Measurements from ENCODE around the gene SCAF11. TPM values are rescaled to one million over a fixed set of nuclear protein-coding genes. Genes with fewer than 3 reads are reported as not detected.

SCAF11 gene
- total RNA-seq, 2 experiments from 2014 or later: 130 TPM

- H3K79me2 ChIP-seq (ENCODE audit: insufficient read depth, low read depth, low read length): no peaks in the 10 kb centered on the region
- DNase-seq (ENCODE audit: low spot score): no peak
- H3K9me3 ChIP-seq (ENCODE audit: low read length): no peaks in the 10 kb centered on the region
- intact Hi-C loops (cut with micrococcal nuclease; ENCODE audit: unreplicated experiment): no loop called here
- CTCF ChIA-PET (ENCODE audit: unreplicated experiment): no interaction called here
- peaks cover 92% of the 10 kb centered on the region for H3K36me3 ChIP-seq (ENCODE audit: insufficient read depth, low read length)
- no peak overlapping the region for H3K4me3 ChIP-seq (ENCODE audit: low read depth, low read length, poor library complexity, severe bottlenecking)
- TF ChIP-seq CTCF (conservative IDR thresholded peaks at IDR 0.05; ENCODE audit: low read length): no peak
- TF ChIP-seq EZH2phosphoT487 (IDR thresholded peaks at IDR 0.05; ENCODE audit: borderline replicate concordance, low read depth, low read length): no peak
- H2AFZ ChIP-seq (ENCODE audit: low read length): no peak overlapping the region
- no peak overlapping the region for H3K27ac ChIP-seq (ENCODE audit: low read depth, low read length, poor library complexity, severe bottlenecking)
- BruUV-seq (replicated peaks): no TSS peak
- no peaks in the 10 kb centered on the region for H4K20me1 ChIP-seq (ENCODE audit: insufficient read depth, low read length)
- H3K4me2 ChIP-seq (ENCODE audit: low read length): no peak overlapping the region
- POLR2A ChIA-PET: no interaction called here
- no peaks in the 10 kb centered on the region for H3K4me1 ChIP-seq (ENCODE audit: insufficient read depth, low read length, poor library complexity, severe bottlenecking)
- no peaks in the 10 kb centered on the region for H3K9me2 ChIP-seq (ENCODE audit: insufficient read depth, low read length)
These were observed 45.6 kb downstream of the SCAF11 start for GRCh38 chr12:45944771-45945170.

- H3K4me2 ChIP-seq (ENCODE audit: low read length): no peak overlapping the region
- H3K9me2 ChIP-seq (ENCODE audit: insufficient read depth, low read length): no peaks in the 10 kb centered on the region
- TF ChIP-seq CTCF (conservative IDR thresholded peaks at IDR 0.05; ENCODE audit: low read length): no peak
- intact Hi-C loops (cut with micrococcal nuclease; ENCODE audit: unreplicated experiment): no loop called here
- H3K79me2 ChIP-seq (ENCODE audit: insufficient read depth, low read depth, low read length): no peaks in the 10 kb centered on the region
- BruUV-seq (replicated peaks): no TSS peak
- no peak overlapping the region for H3K4me3 ChIP-seq (ENCODE audit: low read depth, low read length, poor library complexity, severe bottlenecking)
- H3K27ac ChIP-seq (ENCODE audit: low read depth, low read length, poor library complexity, severe bottlenecking): no peak overlapping the region
- ChIA-PET CTCF (ENCODE audit: unreplicated experiment) (no interaction called here), POLR2A (interaction anchor here (1.1 kb wide), 1 partner anchor 15 kb away, joined by 5 read pairs; no protein-coding TSS in a partner anchor)
- DNase-seq (ENCODE audit: low spot score): no peak
- no peaks in the 10 kb centered on the region for H3K9me3 ChIP-seq (ENCODE audit: low read length)
- no peak overlapping the region for H2AFZ ChIP-seq (ENCODE audit: low read length)
- H3K4me1 ChIP-seq (ENCODE audit: insufficient read depth, low read length, poor library complexity, severe bottlenecking): no peaks in the 10 kb centered on the region
- H3K36me3 ChIP-seq (ENCODE audit: insufficient read depth, low read length): peaks cover 71% of the 10 kb centered on the region
- H4K20me1 ChIP-seq (ENCODE audit: insufficient read depth, low read length): no peaks in the 10 kb centered on the region
These were observed 50.6 kb downstream of the SCAF11 start for GRCh38 chr12:45939759-45940158.

- intact Hi-C loops (cut with micrococcal nuclease; ENCODE audit: unreplicated experiment): no loop called here
- CTCF ChIA-PET (ENCODE audit: unreplicated experiment): no interaction called here
- BruUV-seq (replicated peaks): no TSS peak
These were observed 51.8 kb downstream of the SCAF11 start for GRCh38 chr12:45938566-45938965.

More at GRCh38 chr12:45938566-45938965, 51.8 kb downstream of the SCAF11 start:
- no peaks in the 10 kb centered on the region for H3K4me1 ChIP-seq (ENCODE audit: insufficient read depth, low read length, poor library complexity, severe bottlenecking)
- DNase-seq (ENCODE audit: low spot score): no peak
- no peak overlapping the region for H3K4me2 ChIP-seq (ENCODE audit: low read length)
- peaks cover 71% of the 10 kb centered on the region for H3K36me3 ChIP-seq (ENCODE audit: insufficient read depth, low read length)
- POLR2A ChIA-PET: no interaction called here
- no peaks in the 10 kb centered on the region for H3K79me2 ChIP-seq (ENCODE audit: insufficient read depth, low read depth, low read length)
- H3K9me3 ChIP-seq (ENCODE audit: low read length): no peaks in the 10 kb centered on the region
- no peak overlapping the region for H2AFZ ChIP-seq (ENCODE audit: low read length)
- H3K4me3 ChIP-seq (ENCODE audit: low read depth, low read length, poor library complexity, severe bottlenecking): no peak overlapping the region
- TF ChIP-seq CTCF (conservative IDR thresholded peaks at IDR 0.05; ENCODE audit: low read length) (no peak), EZH2phosphoT487 (IDR thresholded peaks at IDR 0.05; ENCODE audit: borderline replicate concordance, low read depth, low read length) (no peak)
- H3K27ac ChIP-seq (ENCODE audit: low read depth, low read length, poor library complexity, severe bottlenecking): no peak overlapping the region
- no peaks in the 10 kb centered on the region for H4K20me1 ChIP-seq (ENCODE audit: insufficient read depth, low read length)
- H3K9me2 ChIP-seq (ENCODE audit: insufficient read depth, low read length): no peaks in the 10 kb centered on the region
